T-cell (primary cell): ENCODE results near the gene UMAD1. TPM values are rescaled to one million over a fixed set of nuclear protein-coding genes. Genes with fewer than 3 reads are reported as not detected.
"Not testable (repeated sequence)": the region's sequence is repeated elsewhere in the genome, so short reads cannot be mapped to it uniquely, and the experiment has no call there.

ENCODE experiments used
- ATAC-seq, 4 experiments: fragments of 200-7000 bp in 3 of 4; fragments of 150-1000 bp in 1 of 4; cut with Tn5 transposase; replicated peaks in 1 of 4; 1 replicate in 3 of 4; 2 replicates in 1 of 4; pipeline ENCODE4 v1.10.0; 2021; ENCODE audit warnings: moderate library complexity in 3 of 4, mild to moderate bottlenecking in 2 of 4, moderate number of reproducible peaks in 1 of 4
- CTCF ChIA-PET, 2 donors: fragments of 300-600 bp; sonication (Branson Sonifier 250); formaldehyde crosslinking; loops; one replicate each; lab custom pipeline; 2022; ENCODE audit warnings: antibody characterized with exemption in 2 of 2; lab: Charles Lee
- POLR2A ChIA-PET, 2 donors: fragments of 300-600 bp; sonication (Branson Sonifier 250); formaldehyde crosslinking; loops; one replicate each; lab custom pipeline; 2022; ENCODE audit warnings: antibody characterized with exemption in 2 of 2; lab: Charles Lee
- DNase-seq, 35 experiments: peaks; one replicate each; pipeline versions ENCODE4 v3.0.0 to v3.0.0-alpha.2; 2013 to 2023
- H3K27ac ChIP-seq: one replicate; pipeline ENCODE4 v1.5.1; 2013; ENCODE audit warnings: low read length
- H3K27me3 ChIP-seq, 2 experiments: replicated peaks in 1 of 2; 1 replicate in 1 of 2; 2 replicates in 1 of 2; pipeline versions ENCODE4 v1.6.1 to v1.7.0; 2013; ENCODE audit warnings: low read length in 1 of 2, mixed read lengths in 1 of 2; ENCODE audit not compliant: control insufficient read depth in 2 of 2, insufficient read depth in 2 of 2; ENCODE audit errors: extremely low read depth in 1 of 2
- H3K36me3 ChIP-seq, 2 donors: 1 replicate in 1 of 2; 2 replicates in 1 of 2; pipeline versions ENCODE4 v1.6.1 to v1.7.0; 2013; ENCODE audit warnings: low read length in 1 of 2; ENCODE audit not compliant: control insufficient read depth in 2 of 2, insufficient read depth in 1 of 2; ENCODE audit errors: extremely low read depth in 1 of 2
- H3K4me1 ChIP-seq, 2 experiments: 1 replicate in 1 of 2; 2 replicates in 1 of 2; pipeline versions ENCODE4 v1.6.1 to v1.7.0; 2013; ENCODE audit warnings: low read length in 2 of 2, mixed read lengths in 1 of 2; ENCODE audit not compliant: insufficient read depth in 2 of 2, control insufficient read depth in 1 of 2; ENCODE audit errors: extremely low read depth in 1 of 2
- H3K4me3 ChIP-seq, 2 donors: 1 replicate in 1 of 2; 2 replicates in 1 of 2; pipeline versions ENCODE4 v1.5.1 to v1.7.0; 2013; ENCODE audit warnings: mild to moderate bottlenecking in 2 of 2, low read length in 1 of 2, moderate library complexity in 1 of 2; ENCODE audit not compliant: control insufficient read depth in 1 of 2; ENCODE audit errors: extremely low read depth in 1 of 2
- H3K9me3 ChIP-seq: 2 replicates; pipeline ENCODE4 v1.7.0; 2013
- H3K27ac Mint-ChIP-seq, 2 donors: one replicate each; pipeline ENCODE4 v1.8.0; 2020 to 2021; ENCODE audit warnings: mild to moderate bottlenecking in 2 of 2, mixed read lengths in 2 of 2
- H3K27me3 Mint-ChIP-seq, 2 donors: one replicate each; pipeline ENCODE4 v1.8.0; 2021 to 2022; ENCODE audit warnings: mixed read lengths in 2 of 2
- H3K36me3 Mint-ChIP-seq: one replicate; pipeline ENCODE4 v1.8.0; 2021; ENCODE audit warnings: mixed read lengths
- H3K4me1 Mint-ChIP-seq, 3 donors: one replicate each; pipeline ENCODE4 v1.8.0; 2020 to 2022; ENCODE audit warnings: mixed read lengths in 3 of 3, mild to moderate bottlenecking in 1 of 3
- H3K4me3 Mint-ChIP-seq, 3 donors: one replicate each; pipeline ENCODE4 v1.8.0; 2020 to 2022; ENCODE audit warnings: mild to moderate bottlenecking in 3 of 3, mixed read lengths in 3 of 3, moderate library complexity in 3 of 3
- H3K9me3 Mint-ChIP-seq, 3 donors: one replicate each; pipeline ENCODE4 v1.8.0; 2020 to 2022; ENCODE audit warnings: mixed read lengths in 3 of 3
- WGBS: methylation state at CpG from one replicate; pipeline ENCODE4 v1.1.5; 2013; ENCODE audit warnings: missing lambda C conversion rate; ENCODE audit not compliant: insufficient coverage; 5-methylcytosine and 5-hydroxymethylcytosine counted together
- total RNA-seq, 35 experiments: library from RNA in 6 of 35; stranded (reverse) in 6 of 35; fragments of 120-200 nt in 1 of 35; gene quantifications; one replicate each; pipeline versions ENCODE4 v1.2.1 to v1.2.4 and lab custom pipeline; 2013 to 2026

The UMAD1 gene
- total RNA-seq, 5 donors from 2014 or later (not counting 1 experiment from before 2014, with no cell fraction given), result 13.8 to 19.8 (median 16.6) TPM

GRCh38 chr7:7820939-7821338 is 180.4 kb downstream of the UMAD1 start:
- Mint-ChIP-seq H3K36me3 (peaks cover 31% of the 10 kb centered on the region), H3K27me3 (no peaks in the 10 kb centered on the region), H3K4me3 (no peak overlapping the region), H3K4me1 (peaks cover 24 to 29% (median 26%) of the 10 kb centered on the region in 3 donors), H3K9me3 (peaks cover 0 to 9% (median 6%) of the 10 kb centered on the region in 3 donors), H3K27ac (no peak overlapping the region)
- Histone ChIP-seq H3K36me3 (no peaks in the 10 kb centered on the region), H3K4me3 (no peak overlapping the region), H3K4me1 (peaks cover 8 to 11% of the 10 kb centered on the region in 2 experiments), H3K9me3 (no peaks in the 10 kb centered on the region), H3K27ac (no peak overlapping the region), H3K27me3 (no peaks in the 10 kb centered on the region)
- ChIA-PET CTCF (no interaction called here), POLR2A (interaction anchor here in 1 of 2 donors (0.9 kb wide), 1 partner anchor 99 kb away, joined by 3 read pairs; no protein-coding TSS in a partner anchor)
- DNase-seq, result no peak
- no peak for ATAC-seq
- no CpG with 5 or more reads among the region's 3 CpGs for WGBS

GRCh38 chr7:7821517-7821916 is 181.0 kb downstream of the UMAD1 start:
- Histone ChIP-seq H3K27ac (no peak overlapping the region), H3K27me3 (no peaks in the 10 kb centered on the region), H3K4me1 (peaks cover 2 to 7% of the 10 kb centered on the region in 2 experiments), H3K9me3 (no peaks in the 10 kb centered on the region), H3K4me3 (no peak overlapping the region), H3K36me3 (no peaks in the 10 kb centered on the region)
- H3K9me3 Mint-ChIP-seq, result peaks cover 0 to 9% (median 6%) of the 10 kb centered on the region in 3 donors
- ATAC-seq, result no peak
- ChIA-PET CTCF (no interaction called here), POLR2A (interaction anchor here in 1 of 2 donors (0.9 kb wide), 1 partner anchor 99 kb away, joined by 3 read pairs; no protein-coding TSS in a partner anchor)
- H3K27me3 Mint-ChIP-seq, result no peaks in the 10 kb centered on the region
- H3K36me3 Mint-ChIP-seq, result peaks cover 37% of the 10 kb centered on the region
- no peak overlapping the region for H3K27ac Mint-ChIP-seq
- peaks cover 18 to 23% (median 20%) of the 10 kb centered on the region in 3 donors for H3K4me1 Mint-ChIP-seq
- DNase-seq, result no peak
- no CpG with 5 or more reads among the region's 3 CpGs for WGBS
- no peak overlapping the region for H3K4me3 Mint-ChIP-seq

- DNase-seq, H3K27me3 ChIP-seq, ATAC-seq, H3K4me1 Mint-ChIP-seq, H3K27me3 Mint-ChIP-seq, CTCF ChIA-PET, H3K36me3 ChIP-seq, H3K27ac Mint-ChIP-seq, H3K9me3 Mint-ChIP-seq, H3K4me3 Mint-ChIP-seq, H3K9me3 ChIP-seq, H3K27ac ChIP-seq, H3K4me3 ChIP-seq, H3K4me1 ChIP-seq: not testable (repeated sequence)
- POLR2A ChIA-PET, result interaction anchor here in 1 of 2 donors (0.7 kb wide), 1 partner anchor 77 kb away, joined by 4 read pairs; no protein-coding TSS in a partner anchor
- peaks cover 24% of the 10 kb centered on the region for H3K36me3 Mint-ChIP-seq
Measured at GRCh38 chr7:7825294-7825693, 184.7 kb downstream of the UMAD1 start.

- Histone ChIP-seq H3K36me3 (peaks cover 0 to 2% of the 10 kb centered on the region in 2 donors), H3K9me3 (no peaks in the 10 kb centered on the region), H3K27me3 (no peaks in the 10 kb centered on the region), H3K27ac (no peak overlapping the region), H3K4me3 (no peak overlapping the region), H3K4me1 (no peaks in the 10 kb centered on the region)
- DNase-seq (no peak), ATAC-seq (no peak)
- peaks cover 0 to 6% (median 5%) of the 10 kb centered on the region in 3 donors for H3K9me3 Mint-ChIP-seq
- no peaks in the 10 kb centered on the region for H3K27me3 Mint-ChIP-seq
- WGBS, result no CpG with 5 or more reads among the region's 2 CpGs
- no peak overlapping the region for H3K4me3 Mint-ChIP-seq
- ChIA-PET POLR2A (no interaction called here), CTCF (no interaction called here)
- H3K4me1 Mint-ChIP-seq, result peaks cover 7 to 9% (median 9%) of the 10 kb centered on the region in 3 donors
- no peak overlapping the region for H3K27ac Mint-ChIP-seq
- peaks cover 36% of the 10 kb centered on the region for H3K36me3 Mint-ChIP-seq
Measured at GRCh38 chr7:7829667-7830066, 189.1 kb downstream of the UMAD1 start.

GRCh38 chr7:7830122-7830878 is 189.7 kb downstream of the UMAD1 start:
- DNase-seq (no peak), ATAC-seq (no peak)
- no peaks in the 10 kb centered on the region for H3K9me3 ChIP-seq
- Mint-ChIP-seq H3K4me1 (peaks cover 7 to 9% (median 9%) of the 10 kb centered on the region in 3 donors), H3K9me3 (peaks cover 0 to under 1% (median under 1%) of the 10 kb centered on the region in 3 donors), H3K27me3 (no peaks in the 10 kb centered on the region), H3K27ac (peak overlapping the region in 1 of 2 donors; percentile 44), H3K36me3 (peaks cover 30% of the 10 kb centered on the region), H3K4me3 (no peak overlapping the region)
- WGBS, result 100% methylated on average over 1 of the region's 7 CpGs
- ChIA-PET POLR2A (no interaction called here), CTCF (no interaction called here)
- H3K4me3 ChIP-seq, result no peak overlapping the region
- no peaks in the 10 kb centered on the region for H3K4me1 ChIP-seq
- no peak overlapping the region for H3K27ac ChIP-seq
- H3K36me3 ChIP-seq, result peaks cover 0 to 2% of the 10 kb centered on the region in 2 donors
- no peaks in the 10 kb centered on the region for H3K27me3 ChIP-seq

GRCh38 chr7:7832518-7832917 is 192.0 kb downstream of the UMAD1 start:
- H3K4me1 ChIP-seq, result no peaks in the 10 kb centered on the region
- CTCF ChIA-PET, result no interaction called here
- H3K27ac ChIP-seq, result no peak overlapping the region
- no peaks in the 10 kb centered on the region for H3K27me3 Mint-ChIP-seq
- H3K9me3 ChIP-seq, result no peaks in the 10 kb centered on the region
- no peak for ATAC-seq
- H3K36me3 ChIP-seq, result peaks cover 0 to 2% of the 10 kb centered on the region in 2 donors
- no peak overlapping the region for H3K4me3 Mint-ChIP-seq
- POLR2A ChIA-PET, result no interaction called here
- H3K27me3 ChIP-seq, result no peaks in the 10 kb centered on the region
- peaks cover 7 to 9% (median 9%) of the 10 kb centered on the region in 3 donors for H3K4me1 Mint-ChIP-seq
- H3K36me3 Mint-ChIP-seq, result peaks cover 23% of the 10 kb centered on the region
- H3K9me3 Mint-ChIP-seq, result no peaks in the 10 kb centered on the region
- no peak for DNase-seq
- no peak overlapping the region for H3K4me3 ChIP-seq
- WGBS, result 98% methylated on average over 4 of the region's 5 CpGs
- no peak overlapping the region for H3K27ac Mint-ChIP-seq
